C4-2B (cell line): ENCODE results near the gene NMNAT3.

Experiments
- CTCF ChIP-seq: fragments of 450-650 bp; conservative IDR thresholded peaks from 2 replicates; pipeline ENCODE4 v1.5.1; 2017; ENCODE audit warnings: mild to moderate bottlenecking
- ZFX ChIP-seq: fragments of 450-650 bp; IDR thresholded peaks from 2 replicates; pipeline ENCODE4 v1.6.1; 2017

- no peak for TF ChIP-seq CTCF
- no peak for TF ChIP-seq ZFX
These were observed 11.3 kb upstream of the NMNAT3 start for GRCh38 chr3:139689122-139689521.
